CD4-positive, alpha-beta T cell treated with Interferon alpha-2 for 1 hour (primary cell): ENCODE measurements around the gene ADCY2.

Experiments used
- DNase-seq, 2 donors: peaks; one replicate each; pipeline ENCODE4 v3.0.0-alpha.2; 2020 to 2022

Gene ADCY2

DNA sequence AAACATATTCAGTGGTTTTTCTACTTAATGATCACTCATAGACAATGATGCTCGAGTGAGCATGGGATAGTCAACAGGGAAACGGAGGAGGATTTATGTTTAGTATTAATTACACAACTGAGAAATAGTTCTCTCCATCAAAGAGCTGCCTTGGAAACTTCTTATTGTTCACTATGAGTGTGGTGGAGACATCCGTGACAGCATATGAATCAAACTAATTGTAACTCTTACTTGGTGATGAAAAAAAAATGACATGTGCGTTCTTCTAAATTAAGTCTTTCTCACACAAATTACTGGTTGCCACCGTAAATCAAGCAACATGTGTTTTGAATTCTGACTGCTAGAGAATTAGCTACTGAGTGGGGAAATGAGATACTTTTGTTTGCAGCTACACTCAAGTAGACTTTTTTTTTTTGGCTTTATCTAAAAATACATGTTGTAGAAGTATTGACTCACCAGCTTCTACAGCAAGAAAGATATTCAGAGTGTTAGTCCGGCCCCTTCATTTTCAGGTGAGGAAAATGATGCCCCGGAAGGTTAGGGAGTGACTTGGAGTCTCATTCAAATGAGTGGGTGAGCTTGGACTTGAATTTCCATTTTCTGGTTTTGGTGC, 275.5 kb downstream of the ADCY2 start:
- DNase-seq: no peak

DNA sequence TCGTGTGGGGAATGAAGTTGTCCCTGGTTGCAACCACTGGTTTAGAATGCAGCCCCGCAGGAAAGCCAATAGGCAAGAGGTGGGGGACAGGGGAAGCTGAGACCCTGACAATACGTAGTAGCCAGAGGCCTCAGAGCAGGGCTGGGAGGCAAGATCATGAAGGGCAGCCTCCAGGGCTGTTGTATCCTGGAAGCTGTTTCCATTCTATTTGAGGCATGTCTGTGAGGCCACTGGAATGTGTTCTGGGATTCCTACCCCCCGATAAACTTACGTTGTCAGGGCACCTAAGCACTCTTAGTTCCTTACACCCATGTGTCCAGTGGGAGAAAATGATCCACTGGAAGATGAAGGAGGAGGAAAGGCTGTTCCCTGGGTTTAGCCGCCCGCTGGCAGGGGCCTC, 277.7 kb downstream of the ADCY2 start:
- no peak for DNase-seq

DNA sequence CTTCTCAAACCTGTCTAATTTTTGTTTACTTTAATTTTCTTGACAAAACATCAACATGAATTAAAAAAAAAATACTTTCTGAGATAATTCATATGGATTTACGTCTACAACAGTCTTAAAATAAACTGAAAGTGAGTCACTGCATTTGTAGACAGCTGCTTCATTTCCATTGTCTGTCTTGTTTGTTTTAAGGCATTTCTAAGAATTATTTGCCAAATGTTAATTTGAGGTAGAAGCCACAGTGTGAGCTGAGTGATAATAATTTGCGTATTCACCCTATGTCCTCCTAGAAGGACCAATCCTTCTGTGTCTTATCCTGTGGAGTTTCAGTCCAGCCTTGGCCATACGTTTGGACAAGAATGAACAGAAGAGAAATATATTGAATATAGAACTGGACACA, 280.5 kb downstream of the ADCY2 start:
- DNase-seq: no peak

DNA sequence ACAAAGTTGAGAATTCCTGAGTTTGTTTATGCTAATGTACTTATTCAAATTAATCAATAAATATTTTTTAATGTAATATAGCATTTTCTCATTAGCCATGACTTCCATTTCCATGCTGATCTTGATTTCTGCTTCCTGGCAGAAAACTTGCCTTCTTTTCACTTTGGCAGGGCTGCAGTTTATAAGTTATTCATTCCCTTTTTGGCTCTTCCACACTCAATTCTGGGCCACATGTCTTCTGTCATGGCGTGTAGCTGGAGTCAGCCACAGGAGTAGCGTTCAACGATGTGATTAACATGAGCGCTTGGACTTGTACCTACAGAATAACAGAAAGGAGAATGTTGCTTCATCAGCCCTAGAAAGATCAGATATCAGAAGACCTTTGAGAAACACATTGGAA, 282.1 kb downstream of the ADCY2 start:
- DNase-seq: no peak

DNA sequence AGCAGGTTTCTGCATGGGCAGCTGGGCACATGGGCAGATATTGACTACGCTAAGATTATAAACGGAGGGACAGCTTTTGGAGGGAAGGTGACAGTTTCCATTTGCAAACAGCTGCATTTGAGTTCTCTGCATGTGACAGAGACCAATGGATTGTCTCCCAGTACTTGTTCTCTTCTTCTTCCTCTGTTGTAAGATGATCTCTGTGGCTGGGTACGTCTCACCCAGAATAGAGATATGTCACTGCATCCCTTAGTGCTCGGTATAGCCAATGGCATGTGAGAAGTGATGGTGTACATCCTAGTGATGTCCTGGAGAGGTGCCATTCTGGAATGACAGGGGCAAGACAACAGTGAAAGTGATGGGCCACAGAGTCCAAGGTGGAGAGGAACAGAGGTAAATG, 283.7 kb downstream of the ADCY2 start:
- DNase-seq: no peak

DNA sequence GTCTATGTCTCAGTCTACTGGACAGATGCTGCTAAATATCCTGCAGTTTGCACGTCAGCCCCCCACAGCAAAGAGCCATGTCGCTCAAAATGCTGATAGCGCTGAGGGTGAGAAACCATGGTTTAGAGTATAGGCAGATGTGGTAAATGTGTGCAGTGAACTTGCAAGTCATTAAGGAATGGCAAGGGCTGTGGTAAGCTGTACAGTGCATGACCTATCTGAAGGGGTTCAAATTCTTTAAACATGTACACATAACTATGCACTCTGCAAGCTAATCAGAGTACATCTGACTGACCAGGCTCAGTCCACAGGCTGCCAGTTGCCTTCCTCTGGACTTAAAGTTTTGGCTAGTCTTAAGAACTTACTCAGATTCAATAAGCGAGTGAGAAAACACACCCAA, 284.3 kb downstream of the ADCY2 start:
- no peak for DNase-seq

DNA sequence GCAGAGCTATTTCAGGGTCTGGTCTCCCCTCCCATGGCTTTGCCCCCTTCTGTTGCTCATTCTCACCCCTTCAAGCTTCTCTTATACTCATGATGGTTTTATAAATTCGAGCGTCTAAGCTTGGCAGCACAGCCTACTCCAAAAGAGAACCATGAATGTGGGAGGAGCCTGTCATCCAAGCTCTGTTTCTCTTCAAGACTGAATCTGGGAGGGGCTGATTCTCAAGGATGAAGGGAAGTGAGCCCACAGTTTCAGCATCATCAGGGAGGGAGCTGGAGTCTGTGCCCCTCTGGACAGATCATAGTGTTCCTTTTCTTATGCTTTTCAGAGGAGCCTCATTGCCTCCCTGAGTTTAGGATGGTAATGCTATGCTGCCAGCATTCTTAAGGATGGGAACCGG, 286.4 kb downstream of the ADCY2 start:
- no peak for DNase-seq

DNA sequence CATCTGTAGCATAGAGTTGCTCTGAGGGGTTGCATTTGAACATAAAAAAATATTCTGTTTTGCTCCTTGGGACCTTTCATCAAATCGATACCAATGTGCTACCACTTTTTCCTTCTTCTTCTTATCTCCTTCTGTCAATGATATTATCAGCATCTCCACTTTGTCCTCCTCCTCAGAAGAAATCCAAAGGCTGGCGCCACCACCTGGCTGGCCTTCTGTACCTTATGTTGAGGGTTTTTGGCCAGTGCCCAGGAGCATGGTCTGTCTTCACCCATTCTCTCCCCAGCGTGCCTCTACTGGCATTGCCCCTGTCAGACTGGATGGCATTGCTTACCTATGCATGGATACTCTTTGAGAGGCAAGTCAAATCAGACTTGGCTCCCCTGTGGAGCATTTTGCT, 287.8 kb downstream of the ADCY2 start:
- DNase-seq: no peak

DNA sequence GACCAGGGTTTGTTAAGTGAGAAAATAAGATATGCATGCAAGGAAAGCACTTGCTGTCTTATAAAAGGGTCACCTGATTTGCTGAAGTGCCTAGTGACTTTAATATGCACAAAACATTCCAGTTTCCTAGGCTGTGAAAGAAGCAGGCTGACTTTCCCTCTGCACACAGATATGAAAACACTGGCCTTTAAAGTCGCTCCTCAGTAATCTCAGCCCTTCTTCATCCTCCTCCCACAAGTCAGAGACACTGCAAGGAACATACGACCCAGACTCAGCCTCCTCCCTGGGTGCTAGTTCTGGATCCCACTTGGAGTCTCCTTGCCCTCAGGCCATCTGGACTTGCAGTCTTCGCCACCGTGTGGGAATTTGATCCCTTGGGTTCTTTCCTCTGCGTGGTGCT, 288.9 kb downstream of the ADCY2 start:
- no peak for DNase-seq

DNA sequence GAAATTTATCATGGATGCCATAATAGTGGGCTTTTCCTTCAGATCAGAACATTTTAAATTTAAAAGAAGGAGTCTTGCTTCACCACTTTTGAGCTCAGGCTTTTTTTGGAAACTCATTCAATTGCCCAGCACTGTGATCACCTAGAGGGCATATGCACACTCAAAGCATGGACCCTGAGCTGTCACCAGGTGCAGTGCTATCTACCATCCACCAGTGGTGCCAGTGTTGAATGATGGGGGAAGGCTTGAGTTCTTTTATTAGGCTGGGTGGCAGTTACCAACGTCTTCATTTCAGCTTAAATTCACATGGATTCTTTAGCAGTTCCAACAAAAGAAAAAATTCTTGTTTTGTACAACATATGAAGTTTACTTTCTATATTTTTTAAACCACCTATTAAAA, 290.9 kb downstream of the ADCY2 start:
- DNase-seq: no peak

DNA sequence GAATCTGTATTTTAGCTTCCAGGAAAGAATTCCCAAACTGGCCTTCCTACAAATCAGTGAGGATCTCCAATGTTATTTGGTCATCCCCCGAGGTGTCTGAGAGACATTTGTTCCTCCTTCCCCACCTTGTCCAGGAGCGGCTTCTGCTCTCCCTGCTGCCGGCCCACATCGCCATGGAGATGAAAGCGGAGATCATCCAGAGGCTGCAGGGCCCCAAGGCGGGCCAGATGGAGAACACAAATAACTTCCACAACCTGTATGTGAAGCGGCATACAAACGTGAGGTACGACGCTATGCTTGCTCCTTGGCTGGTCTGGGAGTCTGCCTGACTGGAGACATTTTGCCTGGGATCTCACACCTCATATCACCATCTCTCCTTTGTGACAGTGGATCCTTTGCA, 294.6 kb downstream of the ADCY2 start:
- DNase-seq: no peak

DNA sequence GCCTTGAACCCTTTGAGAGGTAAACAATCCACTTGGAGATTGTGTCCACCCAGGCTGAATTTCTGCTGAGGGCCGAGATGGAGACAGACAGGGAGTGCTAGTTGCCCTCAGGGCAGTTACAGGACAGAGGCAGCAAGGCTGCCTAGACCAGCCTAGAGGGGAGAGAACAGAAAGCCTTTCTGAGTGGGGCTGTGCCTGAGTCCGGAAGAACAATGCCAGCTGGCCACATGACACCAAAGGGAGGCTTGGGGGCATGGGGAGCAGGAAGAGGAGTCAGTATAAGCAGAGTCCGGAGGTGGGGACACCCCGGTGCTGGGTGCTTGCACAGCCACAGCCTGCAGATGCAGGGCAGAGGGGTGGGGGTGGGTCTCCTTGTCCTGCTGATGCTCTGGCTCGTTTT, 309.3 kb downstream of the ADCY2 start:
- no peak for DNase-seq

DNA sequence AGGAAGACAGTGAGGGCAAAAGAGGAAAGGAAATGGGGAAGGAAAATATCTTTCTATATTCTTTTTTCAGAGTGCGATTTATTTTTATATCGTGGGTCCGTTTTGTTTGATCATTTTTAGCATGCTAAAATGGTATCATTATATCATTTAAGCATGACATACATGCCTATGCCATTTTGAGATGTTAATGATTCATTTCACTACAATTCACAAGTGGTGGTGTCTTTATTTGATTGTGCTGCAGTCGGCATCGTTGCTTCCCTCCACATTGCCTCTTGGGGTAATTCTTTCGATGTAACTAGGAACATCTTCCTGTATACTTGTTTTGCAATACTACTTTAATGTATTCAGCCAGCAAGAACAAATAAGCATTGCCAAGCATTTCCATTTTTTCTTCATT, 309.8 kb downstream of the ADCY2 start:
- no peak for DNase-seq

DNA sequence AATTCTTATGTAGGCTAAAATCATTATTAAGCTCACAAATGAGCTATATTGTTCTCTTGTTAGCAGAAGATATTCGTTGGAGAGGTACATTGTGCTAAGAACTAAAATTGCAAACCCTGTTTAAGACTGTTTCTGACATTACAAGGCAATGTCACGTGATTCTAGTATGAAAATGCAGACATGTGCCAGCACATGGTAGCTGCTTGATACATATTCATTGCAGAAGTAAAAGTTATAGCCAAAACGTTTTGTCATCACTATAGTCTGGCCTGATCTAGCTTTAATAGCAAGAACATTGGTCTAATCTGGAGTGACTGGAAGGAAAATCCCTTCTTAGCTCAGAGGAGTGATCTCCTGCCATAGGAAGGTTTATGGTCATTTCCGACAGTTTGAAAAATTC, 310.3 kb downstream of the ADCY2 start:
- DNase-seq: no peak

DNA sequence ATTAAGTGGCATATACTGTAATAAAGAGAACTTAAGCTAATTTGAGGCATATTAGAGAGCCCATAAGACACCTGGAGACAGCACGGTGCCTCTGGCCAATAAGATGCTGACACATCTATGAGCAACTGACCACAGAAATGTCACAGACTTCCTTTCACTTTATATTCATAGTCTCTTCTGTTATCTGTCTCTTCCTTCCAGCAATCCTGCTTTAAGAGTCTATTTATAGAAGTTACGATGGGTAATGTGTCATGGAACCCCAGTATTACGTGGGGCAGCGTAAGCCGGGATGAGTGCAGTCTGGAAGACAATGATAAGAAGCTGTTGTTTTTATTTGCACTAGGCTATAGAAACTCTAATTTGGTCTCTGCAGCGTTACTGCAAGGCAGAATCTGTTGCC, 318.2 kb downstream of the ADCY2 start:
- DNase-seq: no peak

DNA sequence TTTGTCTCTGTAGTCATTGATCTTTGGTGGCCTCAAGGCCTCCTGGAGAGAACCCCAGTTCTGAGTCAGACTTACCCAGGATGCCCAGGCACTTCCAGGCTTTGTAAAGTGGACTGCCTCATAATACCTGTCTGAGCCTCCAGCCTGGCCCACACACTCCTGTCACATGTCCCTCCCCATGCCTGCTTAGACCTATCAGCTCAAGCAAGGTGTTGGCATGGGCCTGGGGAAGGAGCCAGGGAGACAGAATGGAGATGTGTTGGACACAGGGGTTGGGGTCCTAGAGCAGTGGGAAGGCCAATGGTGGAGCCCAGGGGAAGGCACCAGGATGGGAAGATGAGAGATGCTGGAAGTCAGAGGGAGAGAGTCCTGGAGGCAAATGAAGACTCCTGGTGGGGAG, 318.8 kb downstream of the ADCY2 start:
- DNase-seq: no peak

DNA sequence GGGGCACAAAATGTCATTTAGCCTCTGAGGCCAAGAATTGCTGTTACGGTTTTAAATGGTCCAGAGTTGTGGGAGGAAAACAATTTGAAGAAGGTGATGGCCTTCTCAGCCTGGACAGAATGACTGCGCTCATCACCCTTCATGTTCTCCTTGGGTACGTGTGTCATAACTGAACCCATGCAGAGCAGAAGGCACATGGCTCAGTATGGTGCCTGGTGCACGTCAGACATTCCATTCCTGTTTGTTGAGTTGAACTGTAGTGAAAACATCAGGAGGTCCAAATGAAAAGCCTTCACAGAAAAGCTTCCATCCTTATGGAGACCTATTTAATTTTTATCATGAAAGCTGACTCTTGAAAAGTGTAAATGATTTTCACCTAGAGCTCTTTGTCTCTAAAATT, 321.8 kb downstream of the ADCY2 start:
- no peak for DNase-seq

DNA sequence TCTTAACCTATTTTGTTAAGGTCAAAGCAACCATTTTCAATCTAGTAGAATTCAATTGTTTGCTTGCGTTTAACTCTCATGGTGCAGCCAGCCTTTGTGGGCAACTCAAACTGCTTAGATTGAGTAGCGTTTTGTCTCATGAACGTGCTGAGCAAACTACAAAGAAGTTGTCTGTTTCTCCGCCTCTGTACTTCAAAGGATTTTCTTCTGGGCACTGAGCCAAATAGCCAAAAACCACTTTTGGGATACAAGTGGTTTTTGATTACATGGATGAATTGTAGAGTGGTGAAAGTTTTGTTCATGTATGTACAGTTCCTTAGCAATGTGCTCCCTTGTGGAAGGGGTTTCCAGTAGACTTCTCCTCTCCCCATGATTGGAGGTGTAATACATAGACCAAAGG, 332.1 kb downstream of the ADCY2 start:
- DNase-seq: no peak

DNA sequence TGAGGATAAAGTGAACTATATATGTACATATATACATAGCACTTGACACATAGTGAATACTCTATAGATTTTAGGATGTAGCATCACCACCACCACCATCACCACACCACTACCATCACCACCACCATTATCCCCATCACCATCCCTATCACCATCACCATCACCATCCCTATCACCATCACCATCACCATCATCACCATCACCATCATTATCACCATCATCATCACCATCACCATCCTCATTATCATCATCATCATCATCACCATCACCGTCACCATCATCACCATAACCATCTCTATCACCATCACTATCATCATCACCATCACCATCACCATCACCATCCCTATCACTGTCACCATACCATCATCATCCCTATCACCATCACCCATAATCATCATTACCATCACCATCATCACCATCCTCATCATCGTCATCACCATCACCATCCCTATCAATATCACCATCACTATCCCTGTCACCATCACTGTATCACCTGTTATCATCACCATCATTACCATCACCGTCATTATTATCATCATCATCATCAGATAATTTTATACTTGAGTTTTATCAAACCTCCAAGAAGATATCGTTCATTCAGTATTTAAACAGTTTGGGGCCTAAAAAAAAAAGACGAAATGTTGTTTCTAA, 345.6 kb downstream of the ADCY2 start:
- no peak for DNase-seq

DNA sequence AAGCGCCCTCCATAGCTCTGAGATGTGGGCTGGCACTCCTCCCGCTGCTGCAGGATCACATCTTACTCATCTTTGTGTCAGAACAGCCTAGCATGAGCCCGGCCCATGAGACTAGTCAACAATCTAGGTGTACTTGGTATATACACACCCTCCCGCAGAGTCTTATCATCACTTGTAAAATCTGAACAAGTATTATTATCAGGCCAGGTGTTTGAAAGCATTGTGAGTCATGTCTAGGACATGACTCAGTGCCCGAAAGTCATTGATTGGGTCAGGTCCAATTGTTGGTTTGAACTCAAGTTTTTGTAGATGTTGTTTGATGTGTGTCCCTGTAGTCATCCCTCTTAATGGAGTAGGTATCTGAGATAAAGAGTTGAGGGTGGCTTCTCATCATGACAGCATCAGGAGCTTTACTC, 346.3 kb downstream of the ADCY2 start:
- no peak for DNase-seq

DNA sequence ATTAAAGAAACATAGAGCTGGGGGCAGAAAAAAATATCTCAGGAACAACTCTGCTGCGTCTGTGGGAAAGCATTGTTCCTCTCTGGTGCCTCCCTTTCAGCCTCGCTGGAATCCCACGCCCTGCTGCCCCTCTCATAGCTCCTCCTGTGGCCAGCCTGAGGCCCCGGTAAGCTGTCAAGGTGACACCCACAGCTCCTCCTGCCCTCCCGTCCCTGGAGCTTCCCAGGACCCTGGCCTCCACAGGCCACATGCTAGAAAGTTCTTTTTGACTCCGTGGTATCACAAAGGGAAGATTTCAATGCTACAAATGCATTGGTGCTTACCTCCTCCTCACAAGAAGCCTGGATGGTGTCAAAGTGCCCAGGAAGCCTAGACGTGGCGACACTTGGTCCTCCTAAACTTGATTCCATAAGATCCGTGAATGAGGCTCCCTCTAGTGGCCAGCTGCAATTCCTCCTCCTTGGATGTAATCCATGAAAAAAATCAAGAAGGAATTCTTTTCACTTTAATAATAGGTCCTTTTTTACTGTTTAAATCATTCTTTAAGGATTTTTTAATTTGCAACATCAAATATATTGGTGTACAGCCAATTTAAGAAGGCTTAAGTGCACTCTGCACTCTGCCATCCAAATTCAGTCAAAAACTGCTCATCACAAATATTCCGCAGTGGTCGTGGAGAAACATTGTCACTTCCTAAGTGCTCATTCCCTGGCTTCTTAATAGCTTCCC, 350.1 kb downstream of the ADCY2 start:
- peak in 1 of 2 donors; percentile 28 for DNase-seq

DNA sequence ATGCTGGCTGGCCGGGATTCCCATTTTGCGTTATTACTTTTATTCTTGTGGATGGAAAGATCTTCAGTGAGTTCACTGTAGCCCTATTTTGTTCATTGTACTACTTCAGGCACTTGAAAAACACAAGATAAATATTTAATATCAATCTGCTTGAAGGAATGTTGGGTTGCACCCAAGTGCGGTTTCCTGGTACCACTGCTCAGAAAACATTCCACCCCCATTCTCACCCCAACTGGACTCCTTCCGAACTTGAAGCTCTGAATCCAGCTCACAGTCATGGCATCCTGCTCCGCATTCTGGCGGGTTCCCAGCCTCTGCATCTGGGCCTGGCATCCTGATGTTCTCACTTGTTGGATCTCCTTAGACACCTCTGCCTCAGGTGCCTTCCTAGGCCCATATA, 351.8 kb downstream of the ADCY2 start:
- no peak for DNase-seq

DNA sequence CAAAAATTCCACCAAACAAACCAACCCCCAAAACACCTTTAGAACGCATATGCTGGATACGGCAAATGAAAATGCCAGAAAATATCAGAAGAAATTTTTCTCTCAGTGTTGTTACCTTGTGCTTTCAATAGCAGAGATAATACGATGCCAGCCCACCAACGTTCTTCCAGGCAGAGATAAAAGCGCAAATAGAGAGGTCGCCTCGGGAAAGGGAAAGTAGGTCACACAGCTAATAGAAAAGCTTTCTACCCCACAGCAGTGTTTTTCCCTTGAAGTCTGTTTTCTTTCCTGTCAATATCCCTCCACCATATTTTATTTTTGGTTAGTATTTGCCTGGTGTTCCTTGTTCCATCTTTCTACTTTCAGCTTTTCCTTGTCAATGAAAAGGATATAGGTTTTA, 353.7 kb downstream of the ADCY2 start:
- no peak for DNase-seq

DNA sequence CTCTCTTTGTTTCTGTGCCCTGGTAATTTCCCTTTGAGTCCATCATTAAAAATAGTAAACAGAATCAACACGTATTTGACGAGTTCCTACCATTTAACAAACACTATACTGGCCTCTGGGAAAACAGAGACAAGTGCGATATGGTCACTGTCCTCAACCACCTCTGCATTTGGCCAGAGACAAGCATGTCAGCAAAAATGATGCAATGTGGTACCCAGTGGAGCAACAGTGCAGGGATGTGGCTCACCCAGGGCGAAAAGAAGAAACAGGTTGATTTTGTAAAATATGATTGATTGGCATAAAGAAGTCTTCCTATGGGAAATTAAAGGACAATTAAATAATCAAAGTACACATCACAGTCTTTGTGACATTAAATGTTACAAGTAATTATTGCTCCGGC, 355.9 kb downstream of the ADCY2 start:
- no peak for DNase-seq

DNA sequence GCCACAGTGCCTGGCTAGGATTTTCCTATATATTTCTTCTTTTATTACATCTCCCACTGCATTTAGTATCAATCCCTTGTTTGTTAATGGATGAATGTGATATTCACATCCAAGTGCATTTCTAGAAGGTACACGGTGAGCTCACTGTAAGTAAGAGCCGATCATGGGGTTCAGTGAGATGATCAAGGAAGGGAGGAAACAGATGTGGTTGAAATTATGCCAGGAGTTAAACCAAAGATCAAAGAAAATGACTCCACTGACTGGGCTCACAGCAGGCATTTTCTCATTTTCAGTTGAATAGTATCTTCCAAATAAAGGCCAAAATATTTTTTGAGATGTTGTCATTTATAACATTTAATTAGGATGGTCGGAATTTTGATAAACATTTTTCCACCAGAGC, 357.2 kb downstream of the ADCY2 start:
- no peak for DNase-seq
